ENCODE measurements around the gene ZFHX2.

DNA sequence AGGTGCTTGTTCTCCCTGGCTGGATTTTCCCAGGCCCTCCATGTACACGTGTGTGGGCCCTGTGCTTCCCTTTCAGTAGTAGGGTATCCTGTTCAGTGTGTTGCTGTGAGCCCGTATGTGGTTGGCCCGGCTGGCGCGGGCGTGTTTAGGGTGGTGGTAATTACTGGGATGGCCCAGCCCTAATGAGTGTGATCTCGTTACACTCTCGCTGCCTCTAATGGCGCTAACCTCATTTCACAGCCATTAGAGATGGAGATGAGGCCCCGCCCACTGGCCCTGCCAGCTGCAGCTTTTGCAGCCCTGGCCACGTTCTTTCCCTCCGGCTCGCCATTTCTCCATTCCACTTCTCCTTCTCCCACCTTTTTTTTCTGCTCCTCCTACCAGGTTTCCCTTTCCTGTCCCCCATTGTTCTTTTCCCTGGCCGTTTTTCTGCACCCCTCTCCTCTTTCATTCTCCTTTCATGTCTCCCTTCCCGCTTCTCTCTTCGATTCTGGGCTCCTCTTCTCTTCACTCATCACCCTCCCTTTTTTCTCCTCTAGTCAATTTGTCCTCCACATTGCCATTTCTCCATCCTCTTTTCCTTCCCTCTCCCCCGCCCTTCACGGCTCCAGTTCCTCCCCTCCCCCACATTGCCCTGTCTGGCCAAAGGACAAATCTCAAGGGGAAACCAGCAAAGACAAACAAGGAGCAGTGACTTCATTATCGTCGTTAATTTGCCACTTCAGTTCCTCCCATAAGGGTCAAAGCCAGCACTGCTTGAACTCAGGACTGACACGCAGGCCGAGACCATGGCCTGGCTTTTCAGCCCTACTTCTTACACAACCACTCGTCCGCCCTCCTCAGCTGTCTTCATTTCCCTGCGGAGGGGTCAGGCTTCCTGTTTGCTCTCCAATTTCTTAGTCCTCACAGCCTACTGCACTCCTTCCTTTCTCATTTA is 6.8 kb downstream of the ZFHX2 start:
- TF ChIP-seq, protein P1, sequence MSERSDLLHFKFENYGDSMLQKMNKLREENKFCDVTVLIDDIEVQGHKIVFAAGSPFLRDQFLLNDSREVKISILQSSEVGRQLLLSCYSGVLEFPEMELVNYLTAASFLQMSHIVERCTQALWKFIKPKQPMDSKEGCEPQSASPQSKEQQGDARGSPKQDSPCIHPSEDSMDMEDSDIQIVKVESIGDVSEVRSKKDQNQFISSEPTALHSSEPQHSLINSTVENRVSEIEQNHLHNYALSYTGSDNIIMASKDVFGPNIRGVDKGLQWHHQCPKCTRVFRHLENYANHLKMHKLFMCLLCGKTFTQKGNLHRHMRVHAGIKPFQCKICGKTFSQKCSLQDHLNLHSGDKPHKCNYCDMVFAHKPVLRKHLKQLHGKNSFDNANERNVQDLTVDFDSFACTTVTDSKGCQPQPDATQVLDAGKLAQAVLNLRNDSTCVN (CRISPR knock-in tag; IDR thresholded peaks at IDR 0.05; ENCODE audit: borderline replicate concordance): no peak
- no peak for TF ChIP-seq CBX5 (CRISPR knock-in tag; IDR thresholded peaks at IDR 0.05; ENCODE audit: borderline replicate concordance)
- no peak for TF ChIP-seq POLR2A (IDR thresholded peaks at IDR 0.05; ENCODE audit: insufficient read depth in 1 of 2, low read depth in 2 of 2, low read length in 2 of 2)
- TF ChIP-seq, protein P2, sequence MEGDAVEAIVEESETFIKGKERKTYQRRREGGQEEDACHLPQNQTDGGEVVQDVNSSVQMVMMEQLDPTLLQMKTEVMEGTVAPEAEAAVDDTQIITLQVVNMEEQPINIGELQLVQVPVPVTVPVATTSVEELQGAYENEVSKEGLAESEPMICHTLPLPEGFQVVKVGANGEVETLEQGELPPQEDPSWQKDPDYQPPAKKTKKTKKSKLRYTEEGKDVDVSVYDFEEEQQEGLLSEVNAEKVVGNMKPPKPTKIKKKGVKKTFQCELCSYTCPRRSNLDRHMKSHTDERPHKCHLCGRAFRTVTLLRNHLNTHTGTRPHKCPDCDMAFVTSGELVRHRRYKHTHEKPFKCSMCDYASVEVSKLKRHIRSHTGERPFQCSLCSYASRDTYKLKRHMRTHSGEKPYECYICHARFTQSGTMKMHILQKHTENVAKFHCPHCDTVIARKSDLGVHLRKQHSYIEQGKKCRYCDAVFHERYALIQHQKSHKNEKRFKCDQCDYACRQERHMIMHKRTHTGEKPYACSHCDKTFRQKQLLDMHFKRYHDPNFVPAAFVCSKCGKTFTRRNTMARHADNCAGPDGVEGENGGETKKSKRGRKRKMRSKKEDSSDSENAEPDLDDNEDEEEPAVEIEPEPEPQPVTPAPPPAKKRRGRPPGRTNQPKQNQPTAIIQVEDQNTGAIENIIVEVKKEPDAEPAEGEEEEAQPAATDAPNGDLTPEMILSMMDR (CRISPR knock-in tag; IDR thresholded peaks at IDR 0.05): no peak
- TF ChIP-seq DNMT1 (CRISPR knock-in tag; IDR thresholded peaks at IDR 0.05): no peak
- TF ChIP-seq, protein P3, sequence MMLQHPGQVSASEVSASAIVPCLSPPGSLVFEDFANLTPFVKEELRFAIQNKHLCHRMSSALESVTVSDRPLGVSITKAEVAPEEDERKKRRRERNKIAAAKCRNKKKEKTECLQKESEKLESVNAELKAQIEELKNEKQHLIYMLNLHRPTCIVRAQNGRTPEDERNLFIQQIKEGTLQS (CRISPR knock-in tag; IDR thresholded peaks at IDR 0.05): no peak; the same call in 1 of the 2 replicates
- no peak for TF ChIP-seq NFE2 (CRISPR knock-in tag; IDR thresholded peaks at IDR 0.05)
- TF ChIP-seq TCF7L2 (IDR thresholded peaks at IDR 0.05; ENCODE audit: low read depth, low read length): no peak
- no peak for TF ChIP-seq KLF13 (CRISPR knock-in tag; IDR thresholded peaks at IDR 0.05)
- TF ChIP-seq, protein P4, sequence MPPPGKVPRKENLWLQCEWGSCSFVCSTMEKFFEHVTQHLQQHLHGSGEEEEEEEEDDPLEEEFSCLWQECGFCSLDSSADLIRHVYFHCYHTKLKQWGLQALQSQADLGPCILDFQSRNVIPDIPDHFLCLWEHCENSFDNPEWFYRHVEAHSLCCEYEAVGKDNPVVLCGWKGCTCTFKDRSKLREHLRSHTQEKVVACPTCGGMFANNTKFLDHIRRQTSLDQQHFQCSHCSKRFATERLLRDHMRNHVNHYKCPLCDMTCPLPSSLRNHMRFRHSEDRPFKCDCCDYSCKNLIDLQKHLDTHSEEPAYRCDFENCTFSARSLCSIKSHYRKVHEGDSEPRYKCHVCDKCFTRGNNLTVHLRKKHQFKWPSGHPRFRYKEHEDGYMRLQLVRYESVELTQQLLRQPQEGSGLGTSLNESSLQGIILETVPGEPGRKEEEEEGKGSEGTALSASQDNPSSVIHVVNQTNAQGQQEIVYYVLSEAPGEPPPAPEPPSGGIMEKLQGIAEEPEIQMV (CRISPR knock-in tag; IDR thresholded peaks at IDR 0.05; ENCODE audit: low read depth): no peak
- TF ChIP-seq ZBTB7A (CRISPR knock-in tag; IDR thresholded peaks at IDR 0.05): no peak
- TF ChIP-seq CEBPB (IDR thresholded peaks at IDR 0.05; ENCODE audit: borderline replicate concordance, low read depth, low read length): 0 out of 2 replicates have a peak, but pooled peaks have one; percentile 17
- no peak for TF ChIP-seq ZFP36 (IDR thresholded peaks at IDR 0.05; ENCODE audit: borderline replicate concordance, low read depth, low read length, partially characterized antibody)

Measured in HepG2 (cell line).